ENCODE data around the gene GABRB3. TPM values are rescaled to one million over a fixed set of nuclear protein-coding genes. Genes with fewer than 3 reads are reported as not detected.

The GABRB3 gene
- total RNA-seq, 2 donors from 2014 or later: 0.72 to 1.1 TPM

GRCh38 chr15:26564361-26564760 lies 208.5 kb downstream of the GABRB3 start:
- Histone ChIP-seq H3K27me3 (no peaks in the 10 kb centered on the region), H3K27ac (no peak overlapping the region), H3K9ac (ENCODE audit: low read depth in 2 of 2, low read length in 2 of 2) (no peak overlapping the region), H3K4me3 (no peak overlapping the region), H3K4me1 (no peaks in the 10 kb centered on the region), H3K9me3 (no peaks in the 10 kb centered on the region), H3K36me3 (no peaks in the 10 kb centered on the region)
- no peak for TF ChIP-seq CTCF (IDR thresholded peaks at IDR 0.05)
- no peak for DNase-seq
- intact Hi-C loops (cut with DNase I): no loop called here

- Histone ChIP-seq H3K27me3 (no peaks in the 10 kb centered on the region), H3K4me3 (no peak overlapping the region), H3K9ac (ENCODE audit: low read depth in 2 of 2, low read length in 2 of 2) (no peak overlapping the region), H3K9me3 (no peaks in the 10 kb centered on the region), H3K4me1 (no peaks in the 10 kb centered on the region), H3K36me3 (no peaks in the 10 kb centered on the region), H3K27ac (no peak overlapping the region)
- DNase-seq: no peak
- no peak for TF ChIP-seq CTCF (IDR thresholded peaks at IDR 0.05)
- intact Hi-C loops (cut with DNase I): no loop called here
These were observed 210.5 kb downstream of the GABRB3 start for GRCh38 chr15:26562336-26562735.

GRCh38 chr15:26561896-26562295 lies 211.0 kb downstream of the GABRB3 start:
- no peak overlapping the region for H3K27ac ChIP-seq
- H3K27me3 ChIP-seq: no peaks in the 10 kb centered on the region
- TF ChIP-seq CTCF (IDR thresholded peaks at IDR 0.05): no peak
- no peak for DNase-seq
- no peak overlapping the region for H3K9ac ChIP-seq (ENCODE audit: low read depth in 2 of 2, low read length in 2 of 2)
- no peaks in the 10 kb centered on the region for H3K9me3 ChIP-seq
- H3K36me3 ChIP-seq: no peaks in the 10 kb centered on the region
- intact Hi-C loops (cut with DNase I): no loop called here
- H3K4me1 ChIP-seq: no peaks in the 10 kb centered on the region
- H3K4me3 ChIP-seq: no peak overlapping the region

- no peaks in the 10 kb centered on the region for H3K4me1 ChIP-seq
- intact Hi-C loops (cut with DNase I): no loop called here
- H3K36me3 ChIP-seq: no peaks in the 10 kb centered on the region
- H3K27me3 ChIP-seq: no peaks in the 10 kb centered on the region
- no peak for TF ChIP-seq CTCF (IDR thresholded peaks at IDR 0.05)
- no peak overlapping the region for H3K9ac ChIP-seq (ENCODE audit: low read depth in 2 of 2, low read length in 2 of 2)
- H3K27ac ChIP-seq: no peak overlapping the region
- DNase-seq: no peak
- no peaks in the 10 kb centered on the region for H3K9me3 ChIP-seq
- no peak overlapping the region for H3K4me3 ChIP-seq
These were observed 211.7 kb downstream of the GABRB3 start for GRCh38 chr15:26561130-26561529.

- intact Hi-C loops (cut with DNase I): no loop called here
- no peaks in the 10 kb centered on the region for H3K27me3 ChIP-seq
- no peaks in the 10 kb centered on the region for H3K4me1 ChIP-seq
- H3K27ac ChIP-seq: no peak overlapping the region
- no peak for TF ChIP-seq CTCF (IDR thresholded peaks at IDR 0.05)
- no peak overlapping the region for H3K4me3 ChIP-seq
- DNase-seq: no peak
- no peaks in the 10 kb centered on the region for H3K36me3 ChIP-seq
- H3K9me3 ChIP-seq: peaks cover 4% of the 10 kb centered on the region
- no peak overlapping the region for H3K9ac ChIP-seq (ENCODE audit: low read depth in 2 of 2, low read length in 2 of 2)
These were observed 217.0 kb downstream of the GABRB3 start for GRCh38 chr15:26555898-26556297.

- DNase-seq: no peak
- intact Hi-C loops (cut with DNase I): no loop called here
- no peaks in the 10 kb centered on the region for H3K27me3 ChIP-seq
These were observed 221.4 kb downstream of the GABRB3 start for GRCh38 chr15:26551473-26551872.

More at GRCh38 chr15:26551473-26551872, 221.4 kb downstream of the GABRB3 start:
- Histone ChIP-seq H3K9ac (ENCODE audit: low read depth in 2 of 2, low read length in 2 of 2) (no peak overlapping the region), H3K4me3 (no peak overlapping the region), H3K9me3 (peaks cover 4% of the 10 kb centered on the region), H3K27ac (no peak overlapping the region), H3K4me1 (no peaks in the 10 kb centered on the region), H3K36me3 (no peaks in the 10 kb centered on the region)
- TF ChIP-seq CTCF (IDR thresholded peaks at IDR 0.05): no peak
